HG03045 (cell line): Measurements from ENCODE around the gene HTT.

Experiments used
- ATAC-seq: cut with Tn5 transposase; IDR thresholded peaks from one replicate; pipeline ENCODE4 v1.9.1; 2021; ENCODE audit warnings: mild to moderate bottlenecking, moderate library complexity; ENCODE audit not compliant: unreplicated experiment

HTT gene

DNA sequence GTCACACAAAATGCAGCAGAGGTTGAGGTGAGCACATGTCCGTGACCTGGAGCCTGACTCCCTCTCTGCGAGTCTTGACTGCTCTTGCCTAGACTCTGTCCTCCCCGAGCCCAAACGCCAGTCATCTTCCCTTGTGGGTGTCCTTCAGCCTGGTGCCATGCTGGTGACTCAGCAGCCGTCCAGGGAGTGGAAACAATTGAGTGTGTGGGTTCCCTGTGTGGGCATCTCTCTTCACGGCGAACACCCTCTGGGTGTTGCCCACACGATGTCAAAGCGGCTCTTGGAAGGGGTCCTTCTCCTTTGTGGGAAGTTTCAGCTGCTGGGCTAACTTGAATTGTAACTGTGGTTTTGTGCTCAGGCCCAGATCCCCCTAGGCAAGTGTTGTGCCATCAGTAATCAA lies 157.0 kb downstream of the HTT start:
- no peak for ATAC-seq

DNA sequence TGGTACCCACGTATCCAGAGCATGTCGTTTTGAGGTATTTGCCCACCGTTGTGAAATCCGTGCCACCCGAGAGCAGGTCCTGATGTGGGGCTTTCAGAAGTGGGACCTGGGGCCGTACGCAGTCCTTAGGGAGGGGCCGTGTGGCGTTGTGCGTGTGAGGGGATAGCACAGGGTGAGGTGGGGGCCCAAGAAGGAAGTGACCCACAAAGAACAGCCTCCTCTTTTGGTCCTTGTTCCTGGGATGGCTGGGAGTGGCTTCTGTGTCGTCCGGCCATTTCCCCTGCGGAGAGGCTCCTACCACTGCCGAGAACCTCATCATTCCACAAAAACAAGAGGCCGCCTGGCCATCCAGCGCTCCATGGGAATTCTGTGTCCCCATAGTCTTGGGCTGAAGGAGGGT lies 157.5 kb downstream of the HTT start:
- no peak for ATAC-seq

DNA sequence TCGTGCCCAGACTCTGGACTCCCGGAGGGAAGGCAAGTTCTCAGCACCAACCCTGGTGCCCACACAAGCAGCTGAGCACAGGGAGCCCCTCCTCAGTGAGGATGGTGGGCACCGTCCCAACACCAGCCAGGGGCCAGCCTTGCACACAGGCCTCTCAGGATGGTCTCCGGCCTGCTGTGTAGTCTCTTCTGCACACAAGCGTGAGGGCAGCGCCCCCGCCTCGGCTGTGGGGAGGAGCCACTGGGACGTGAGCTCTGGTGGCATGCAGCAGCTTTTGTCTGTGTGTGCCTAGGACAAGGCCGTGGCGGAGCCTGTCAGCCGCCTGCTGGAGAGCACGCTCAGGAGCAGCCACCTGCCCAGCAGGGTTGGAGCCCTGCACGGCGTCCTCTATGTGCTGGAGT lies 158.4 kb downstream of the HTT start:
- no peak for ATAC-seq

DNA sequence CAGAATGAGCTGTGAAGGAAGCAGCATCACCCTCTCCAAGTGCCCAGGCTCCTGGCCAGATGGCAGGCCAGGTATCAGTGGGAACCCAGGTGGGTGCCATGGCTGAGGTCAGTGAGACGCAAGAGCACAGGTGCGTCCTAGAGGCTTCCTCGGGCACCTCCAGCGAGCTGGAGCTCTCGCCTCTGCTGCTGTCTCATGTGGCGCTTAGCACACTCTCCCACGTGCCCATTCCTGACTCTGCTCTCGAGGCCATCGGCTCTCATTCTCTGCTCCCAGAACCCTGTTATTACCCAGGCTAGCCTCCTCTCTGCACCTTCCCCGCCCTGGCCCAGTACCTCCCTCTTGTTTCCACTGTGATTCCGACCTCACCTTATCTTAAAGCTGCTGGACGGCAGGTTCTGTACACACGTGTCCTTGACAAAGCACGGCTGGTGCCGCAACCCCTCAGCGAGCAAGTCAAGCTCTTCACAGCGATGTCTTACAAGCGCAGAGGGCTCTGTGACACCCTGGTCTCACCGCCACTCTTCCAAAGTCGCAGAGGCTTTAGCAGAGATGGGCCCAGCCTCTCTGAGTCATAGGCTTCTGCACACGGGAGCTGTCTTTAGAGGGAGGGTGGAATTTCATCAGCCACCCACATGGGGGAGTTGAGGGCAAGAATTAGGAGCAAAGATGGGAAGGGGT lies 159.1 kb downstream of the HTT start:
- no peak for ATAC-seq

DNA sequence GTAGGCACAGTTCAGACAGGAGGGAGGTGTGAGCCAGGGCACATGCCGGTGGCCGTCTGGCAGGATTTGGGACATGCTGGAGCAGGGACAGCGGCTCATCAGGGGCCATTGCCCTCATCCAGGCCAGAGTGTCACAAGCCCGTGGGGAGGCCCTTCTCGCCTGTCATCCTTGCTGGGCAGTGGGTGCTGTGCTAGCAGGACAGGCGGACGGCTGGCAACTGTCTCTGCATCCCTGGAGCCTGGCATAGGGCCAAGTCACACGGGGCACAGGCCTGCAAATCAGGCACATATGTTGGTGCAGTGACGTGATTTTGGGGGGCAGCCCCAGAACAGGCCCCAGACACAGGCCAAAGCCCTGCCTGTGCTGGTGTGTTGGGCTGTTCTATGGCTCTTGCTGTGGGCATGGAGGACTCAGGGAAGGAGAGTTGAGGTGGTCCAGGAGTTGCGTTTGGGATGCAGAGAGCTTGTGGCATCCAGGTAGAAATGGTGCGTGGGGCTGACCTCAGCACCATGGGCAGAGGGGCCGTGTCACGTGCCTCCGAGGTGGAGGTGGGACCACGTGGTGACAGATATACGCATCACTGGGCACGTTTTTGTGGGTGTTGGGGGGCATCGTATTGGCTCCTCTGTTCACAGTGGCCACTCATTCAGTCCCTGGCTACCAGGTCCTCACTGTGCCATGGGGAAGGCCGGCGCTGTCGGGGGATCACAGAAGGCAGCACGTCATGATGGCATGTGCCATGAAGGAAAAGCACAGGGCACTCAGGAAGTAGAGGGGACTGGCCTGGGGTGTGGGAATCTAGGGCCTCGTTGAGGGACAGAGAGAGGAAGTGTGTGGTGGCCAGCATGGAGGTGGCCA lies 159.9 kb downstream of the HTT start:
- ATAC-seq: no peak

DNA sequence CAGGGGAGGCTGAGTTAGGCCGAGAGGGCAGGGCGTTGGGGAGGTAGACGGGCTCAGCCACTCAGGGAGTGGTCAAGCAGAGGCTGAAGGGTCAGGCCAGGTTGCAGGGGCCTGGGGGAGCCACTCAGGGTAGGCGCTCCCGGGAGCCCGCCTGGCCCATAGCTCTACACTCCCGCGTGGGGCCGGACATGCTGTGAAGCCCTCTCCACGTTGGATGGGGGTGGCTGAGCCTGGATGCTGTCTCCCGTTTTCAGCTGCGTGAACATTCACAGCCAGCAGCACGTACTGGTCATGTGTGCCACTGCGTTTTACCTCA lies 160.5 kb downstream of the HTT start:
- ATAC-seq: no peak

DNA sequence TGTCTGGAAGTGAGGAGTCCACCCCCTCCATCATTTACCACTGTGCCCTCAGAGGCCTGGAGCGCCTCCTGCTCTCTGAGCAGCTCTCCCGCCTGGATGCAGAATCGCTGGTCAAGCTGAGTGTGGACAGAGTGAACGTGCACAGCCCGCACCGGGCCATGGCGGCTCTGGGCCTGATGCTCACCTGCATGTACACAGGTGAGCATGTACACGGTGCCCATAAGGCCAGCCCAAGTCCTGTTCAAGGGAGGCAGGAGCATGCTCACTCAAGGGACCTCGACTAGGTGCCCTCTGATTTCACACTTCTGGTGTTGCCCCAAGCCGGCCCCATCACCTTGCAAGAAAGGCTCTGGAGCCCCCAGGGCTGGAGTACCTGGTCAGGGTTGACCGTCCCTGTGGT lies 161.1 kb downstream of the HTT start:
- ATAC-seq: no peak

DNA sequence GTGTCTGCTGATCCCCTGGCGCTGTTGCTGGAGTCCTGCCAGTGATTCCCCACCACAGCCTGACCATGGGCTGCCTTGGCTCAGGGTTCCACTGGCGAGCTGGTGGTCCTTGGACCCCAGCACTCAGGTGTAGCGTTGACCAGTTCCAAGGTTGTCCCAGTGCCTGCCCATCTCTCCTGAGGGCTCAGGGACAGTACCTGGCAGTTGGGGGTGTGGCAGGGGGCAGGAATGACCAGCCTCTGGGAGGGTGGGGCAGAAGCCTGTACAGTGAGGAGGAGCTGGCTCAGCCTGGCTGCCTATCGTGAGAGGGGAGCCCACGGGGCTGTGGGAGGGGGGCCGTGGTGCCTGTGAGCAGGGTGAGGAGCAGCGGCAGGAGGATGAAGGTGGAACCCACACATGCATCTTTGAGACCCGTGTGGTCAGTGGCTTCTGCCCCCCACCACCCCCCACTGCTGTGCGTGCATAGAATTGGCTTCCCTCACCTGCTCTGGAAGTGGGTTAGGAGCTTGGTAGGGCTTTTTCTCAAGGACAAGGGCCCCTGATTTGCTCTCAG lies 161.9 kb downstream of the HTT start:
- no peak for ATAC-seq

DNA sequence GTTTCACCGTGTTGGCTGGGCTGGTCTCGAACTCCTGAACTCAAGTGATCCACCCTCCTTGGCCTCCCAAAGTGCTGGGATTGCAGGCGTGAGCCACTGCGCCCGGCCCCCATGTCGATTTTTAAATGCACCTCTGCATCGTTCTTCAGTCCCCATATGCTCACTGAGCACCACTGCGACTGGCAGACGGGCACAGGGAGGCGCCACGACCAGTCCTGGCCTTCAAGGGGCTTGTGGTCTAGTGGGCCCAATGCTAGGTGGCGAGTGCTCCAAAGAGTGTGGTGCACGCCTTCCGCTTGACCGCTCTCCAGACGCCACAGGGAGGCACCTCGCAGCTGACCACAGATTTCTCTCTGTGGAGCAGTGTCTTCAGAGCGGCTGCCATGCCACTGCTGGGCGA lies 162.8 kb downstream of the HTT start:
- ATAC-seq: no peak

DNA sequence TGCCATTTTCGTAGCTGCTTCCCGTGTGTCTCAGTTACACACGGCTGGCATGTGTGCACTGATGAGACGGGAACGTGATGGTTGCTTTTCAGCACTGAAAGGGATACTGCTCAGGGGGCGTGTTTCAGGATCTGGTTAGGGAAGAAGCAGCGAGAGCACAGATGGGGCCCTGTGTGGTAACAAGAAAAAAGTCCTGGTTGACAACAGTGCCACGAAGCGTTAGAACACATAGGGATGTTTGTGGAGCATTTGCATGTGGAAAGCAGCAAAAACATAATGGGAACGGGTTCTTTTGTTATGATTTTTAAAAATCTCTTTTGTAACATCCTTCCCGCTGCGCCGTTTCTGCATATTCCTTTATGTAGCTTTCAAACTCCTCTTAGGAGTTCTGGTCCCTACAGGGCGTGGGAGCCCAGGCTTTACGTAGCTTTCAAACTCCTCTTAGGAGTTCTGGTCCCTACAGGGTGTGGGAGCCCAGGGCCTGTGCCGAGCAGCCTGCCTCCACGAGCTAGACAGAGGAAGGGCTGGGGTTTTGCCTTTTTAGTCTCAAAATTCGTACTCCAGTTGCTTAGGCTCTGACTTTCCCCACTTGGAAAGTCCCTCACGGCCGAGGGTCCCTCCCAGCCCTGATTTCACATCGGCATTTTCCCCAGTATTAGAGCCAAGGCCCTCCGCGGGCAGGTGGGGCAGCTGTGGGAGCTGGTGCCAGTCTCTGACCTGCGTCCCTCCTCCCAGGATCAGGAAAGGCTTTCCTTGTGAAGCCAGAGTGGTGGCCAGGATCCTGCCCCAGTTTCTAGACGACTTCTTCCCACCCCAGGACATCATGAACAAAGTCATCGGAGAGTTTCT lies 163.5 kb downstream of the HTT start:
- no peak for ATAC-seq

DNA sequence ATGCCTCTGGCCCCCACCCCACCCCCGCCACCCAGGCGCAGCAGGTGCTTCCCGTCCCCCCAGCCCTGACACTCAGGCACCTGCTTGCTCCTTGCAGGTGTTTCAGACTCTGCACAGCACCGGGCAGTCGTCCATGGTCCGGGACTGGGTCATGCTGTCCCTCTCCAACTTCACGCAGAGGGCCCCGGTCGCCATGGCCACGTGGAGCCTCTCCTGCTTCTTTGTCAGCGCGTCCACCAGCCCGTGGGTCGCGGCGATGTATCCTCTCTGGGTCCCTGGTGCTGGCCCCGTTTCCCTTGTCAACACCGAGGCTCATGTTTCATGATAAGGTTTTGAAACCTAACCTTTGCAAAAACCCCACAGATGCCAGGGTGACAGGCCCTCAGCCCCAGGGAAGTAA lies 164.2 kb downstream of the HTT start:
- no peak for ATAC-seq

DNA sequence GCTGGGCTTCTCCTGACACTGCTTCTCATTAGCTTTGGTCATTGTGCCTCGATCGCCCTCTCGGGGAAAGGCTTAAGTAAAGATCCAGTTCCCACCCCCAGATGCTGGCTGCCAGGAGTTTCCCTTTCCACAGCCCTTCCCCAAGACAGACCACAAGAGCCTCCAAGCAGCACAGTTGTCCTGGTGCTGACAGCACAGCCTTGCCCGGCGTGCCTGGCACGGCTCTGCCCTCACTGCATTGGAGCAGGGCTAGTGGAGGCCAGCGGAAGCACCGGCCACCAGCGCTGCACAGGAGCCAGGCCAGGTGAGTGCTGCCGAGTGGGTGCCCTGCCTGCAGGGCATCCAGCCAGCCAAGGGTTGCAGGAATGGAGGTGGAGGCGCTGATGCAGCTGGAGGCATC lies 164.8 kb downstream of the HTT start:
- no peak for ATAC-seq

DNA sequence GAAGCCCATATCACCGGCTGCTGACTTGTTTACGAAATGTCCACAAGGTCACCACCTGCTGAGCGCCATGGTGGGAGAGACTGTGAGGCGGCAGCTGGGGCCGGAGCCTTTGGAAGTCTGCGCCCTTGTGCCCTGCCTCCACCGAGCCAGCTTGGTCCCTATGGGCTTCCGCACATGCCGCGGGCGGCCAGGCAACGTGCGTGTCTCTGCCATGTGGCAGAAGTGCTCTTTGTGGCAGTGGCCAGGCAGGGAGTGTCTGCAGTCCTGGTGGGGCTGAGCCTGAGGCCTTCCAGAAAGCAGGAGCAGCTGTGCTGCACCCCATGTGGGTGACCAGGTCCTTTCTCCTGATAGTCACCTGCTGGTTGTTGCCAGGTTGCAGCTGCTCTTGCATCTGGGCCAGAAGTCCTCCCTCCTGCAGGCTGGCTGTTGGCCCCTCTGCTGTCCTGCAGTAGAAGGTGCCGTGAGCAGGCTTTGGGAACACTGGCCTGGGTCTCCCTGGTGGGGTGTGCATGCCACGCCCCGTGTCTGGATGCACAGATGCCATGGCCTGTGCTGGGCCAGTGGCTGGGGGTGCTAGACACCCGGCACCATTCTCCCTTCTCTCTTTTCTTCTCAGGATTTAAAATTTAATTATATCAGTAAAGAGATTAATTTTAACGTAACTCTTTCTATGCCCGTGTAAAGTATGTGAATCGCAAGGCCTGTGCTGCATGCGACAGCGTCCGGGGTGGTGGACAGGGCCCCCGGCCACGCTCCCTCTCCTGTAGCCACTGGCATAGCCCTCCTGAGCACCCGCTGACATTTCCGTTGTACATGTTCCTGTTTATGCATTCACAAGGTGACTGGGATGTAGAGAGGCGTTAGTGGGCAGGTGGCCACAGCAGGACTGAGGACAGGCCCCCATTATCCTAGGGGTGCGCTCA lies 165.8 kb downstream of the HTT start:
- ATAC-seq: no peak

DNA sequence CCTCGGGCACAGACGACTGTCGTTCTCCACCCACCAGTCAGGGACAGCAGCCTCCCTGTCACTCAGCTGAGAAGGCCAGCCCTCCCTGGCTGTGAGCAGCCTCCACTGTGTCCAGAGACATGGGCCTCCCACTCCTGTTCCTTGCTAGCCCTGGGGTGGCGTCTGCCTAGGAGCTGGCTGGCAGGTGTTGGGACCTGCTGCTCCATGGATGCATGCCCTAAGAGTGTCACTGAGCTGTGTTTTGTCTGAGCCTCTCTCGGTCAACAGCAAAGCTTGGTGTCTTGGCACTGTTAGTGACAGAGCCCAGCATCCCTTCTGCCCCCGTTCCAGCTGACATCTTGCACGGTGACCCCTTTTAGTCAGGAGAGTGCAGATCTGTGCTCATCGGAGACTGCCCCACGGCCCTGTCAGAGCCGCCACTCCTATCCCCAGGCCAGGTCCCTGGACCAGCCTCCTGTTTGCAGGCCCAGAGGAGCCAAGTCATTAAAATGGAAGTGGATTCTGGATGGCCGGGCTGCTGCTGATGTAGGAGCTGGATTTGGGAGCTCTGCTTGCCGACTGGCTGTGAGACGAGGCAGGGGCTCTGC lies 166.5 kb downstream of the HTT start:
- no peak for ATAC-seq

DNA sequence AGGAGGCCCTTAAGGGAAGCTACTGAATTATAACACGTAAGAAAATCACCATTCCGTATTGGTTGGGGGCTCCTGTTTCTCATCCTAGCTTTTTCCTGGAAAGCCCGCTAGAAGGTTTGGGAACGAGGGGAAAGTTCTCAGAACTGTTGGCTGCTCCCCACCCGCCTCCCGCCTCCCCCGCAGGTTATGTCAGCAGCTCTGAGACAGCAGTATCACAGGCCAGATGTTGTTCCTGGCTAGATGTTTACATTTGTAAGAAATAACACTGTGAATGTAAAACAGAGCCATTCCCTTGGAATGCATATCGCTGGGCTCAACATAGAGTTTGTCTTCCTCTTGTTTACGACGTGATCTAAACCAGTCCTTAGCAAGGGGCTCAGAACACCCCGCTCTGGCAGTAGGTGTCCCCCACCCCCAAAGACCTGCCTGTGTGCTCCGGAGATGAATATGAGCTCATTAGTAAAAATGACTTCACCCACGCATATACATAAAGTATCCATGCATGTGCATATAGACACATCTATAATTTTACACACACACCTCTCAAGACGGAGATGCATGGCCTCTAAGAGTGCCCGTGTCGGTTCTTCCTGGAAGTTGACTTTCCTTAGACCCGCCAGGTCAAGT lies 167.5 kb downstream of the HTT start:
- ATAC-seq: no peak

DNA sequence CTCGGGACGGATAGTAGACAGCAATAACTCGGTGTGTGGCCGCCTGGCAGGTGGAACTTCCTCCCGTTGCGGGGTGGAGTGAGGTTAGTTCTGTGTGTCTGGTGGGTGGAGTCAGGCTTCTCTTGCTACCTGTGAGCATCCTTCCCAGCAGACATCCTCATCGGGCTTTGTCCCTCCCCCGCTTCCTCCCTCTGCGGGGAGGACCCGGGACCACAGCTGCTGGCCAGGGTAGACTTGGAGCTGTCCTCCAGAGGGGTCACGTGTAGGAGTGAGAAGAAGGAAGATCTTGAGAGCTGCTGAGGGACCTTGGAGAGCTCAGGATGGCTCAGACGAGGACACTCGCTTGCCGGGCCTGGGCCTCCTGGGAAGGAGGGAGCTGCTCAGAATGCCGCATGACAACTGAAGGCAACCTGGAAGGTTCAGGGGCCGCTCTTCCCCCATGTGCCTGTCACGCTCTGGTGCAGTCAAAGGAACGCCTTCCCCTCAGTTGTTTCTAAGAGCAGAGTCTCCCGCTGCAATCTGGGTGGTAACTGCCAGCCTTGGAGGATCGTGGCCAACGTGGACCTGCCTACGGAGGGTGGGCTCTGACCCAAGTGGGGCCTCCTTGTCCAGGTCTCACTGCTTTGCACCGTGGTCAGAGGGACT lies 168.8 kb downstream of the HTT start:
- ATAC-seq: no peak

DNA sequence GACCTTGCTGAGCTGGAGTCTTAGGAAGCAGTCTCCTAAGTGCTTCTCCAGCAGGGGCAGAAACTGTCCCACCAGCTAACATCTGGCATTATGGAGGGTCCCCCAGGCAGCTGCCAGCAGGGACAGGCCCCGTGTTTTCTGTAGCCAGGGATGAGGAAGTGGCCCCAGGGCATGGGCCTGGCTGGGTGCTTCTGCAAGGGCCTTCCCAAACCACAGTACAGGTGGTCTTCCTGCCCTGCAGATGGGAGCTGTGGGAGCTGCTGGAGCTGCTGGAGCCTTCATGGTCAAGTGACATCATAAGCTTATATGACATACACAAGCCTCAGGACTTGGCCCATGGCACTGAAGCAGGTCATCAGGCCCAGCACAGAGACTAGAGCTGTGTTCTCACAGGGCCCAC lies 169.5 kb downstream of the HTT start:
- no peak for ATAC-seq

DNA sequence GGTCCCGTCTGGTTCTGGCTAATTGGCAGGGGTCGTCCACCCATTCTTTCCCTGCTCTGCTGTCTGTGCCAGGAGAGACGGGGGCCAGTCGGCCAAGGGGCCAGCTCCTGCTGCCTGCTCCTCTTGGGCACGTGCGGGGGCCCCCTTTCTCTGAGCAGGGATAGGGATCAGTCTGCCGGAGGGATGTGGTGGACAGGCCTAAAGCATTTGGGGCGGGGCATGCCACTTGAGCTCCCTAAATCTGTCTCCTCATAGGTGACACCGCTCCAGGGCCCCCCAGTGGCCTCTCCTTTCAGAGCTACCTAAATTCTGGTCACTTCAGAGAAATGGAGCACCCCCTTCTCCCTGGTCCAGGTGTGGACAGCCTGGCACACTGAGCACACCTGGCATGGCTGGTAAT lies 170.3 kb downstream of the HTT start:
- no peak for ATAC-seq

DNA sequence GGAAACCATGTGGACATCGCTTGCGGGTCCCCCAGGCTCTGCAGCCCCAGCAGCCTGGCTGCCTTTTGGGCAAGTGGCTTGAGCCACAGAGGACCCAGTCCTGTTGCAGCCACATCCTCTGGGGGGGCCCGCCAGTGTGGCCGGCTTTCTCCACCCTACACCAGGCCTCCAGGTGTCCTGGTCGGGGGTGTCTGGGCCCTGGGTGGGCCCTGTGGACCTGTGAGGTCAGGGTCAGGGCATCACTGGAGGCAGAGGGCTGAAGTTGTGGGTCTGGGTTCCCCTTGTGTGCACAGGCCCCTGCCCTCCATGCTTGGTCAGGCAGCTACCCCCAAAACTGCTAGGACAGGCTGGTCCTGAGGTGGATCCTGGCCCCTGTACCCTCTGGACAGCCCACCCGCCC lies 171.2 kb downstream of the HTT start:
- ATAC-seq: no peak
